H1 (cell line): ENCODE measurements around the gene DENND1A. TPM values are rescaled to one million over a fixed set of nuclear protein-coding genes. Genes with fewer than 3 reads are reported as not detected.

Experiments used
- BCL11A ChIP-seq, 2 experiments: IDR thresholded peaks; one replicate each; pipeline ENCODE4 v1.6.1; 2011; ENCODE audit warnings: low read depth in 2 of 2, low read length in 2 of 2, mild to moderate bottlenecking in 2 of 2
- POU5F1 ChIP-seq: IDR thresholded peaks from 2 replicates; pipeline ENCODE4 v1.6.1; 2011; ENCODE audit warnings: low read depth, mild to moderate bottlenecking, low read length, moderate library complexity
- RFX5 ChIP-seq: IDR thresholded peaks from 2 replicates; pipeline ENCODE4 v1.6.1; 2011; ENCODE audit warnings: low read depth, low read length, improper control_type of control experiment, borderline replicate concordance
- SIN3A ChIP-seq, 2 experiments: IDR thresholded peaks in 1 of 2; conservative IDR thresholded peaks in 1 of 2; 2 replicates each; pipeline ENCODE4 v1.6.1; 2011 to 2012; ENCODE audit warnings: low read length in 2 of 2, improper control_type of control experiment in 1 of 2, low read depth in 1 of 2, mild to moderate bottlenecking in 1 of 2
- SP2 ChIP-seq: IDR thresholded peaks from 2 replicates; pipeline ENCODE4 v1.6.1; 2012; ENCODE audit warnings: mild to moderate bottlenecking, low read length, inconsistent platforms
- SP4 ChIP-seq: IDR thresholded peaks from 2 replicates; pipeline ENCODE4 v1.6.1; 2012; ENCODE audit warnings: low read length, inconsistent platforms
- TAF1 ChIP-seq: IDR thresholded peaks from 2 replicates; pipeline ENCODE4 v1.6.1; 2011; ENCODE audit warnings: mild to moderate bottlenecking, low read depth, low read length
- TCF12 ChIP-seq: IDR thresholded peaks from 2 replicates; pipeline ENCODE4 v1.6.1; 2011; ENCODE audit warnings: low read depth, mild to moderate bottlenecking, low read length
- polyA plus RNA-seq, 7 experiments: library from polyadenylated mRNA; depleted of rRNA in 3 of 7; stranded (reverse) in 5 of 7; unstranded in 2 of 7; fragments of >200 nt in 5 of 7; fragments of 200-250 nt in 2 of 7; gene quantifications; 1 replicate in 5 of 7; 2 replicates in 1 of 7; 4 replicates in 1 of 7; pipeline versions ENCODE4 v1.2.1 to v1.2.3, GENCODE V29; 2011 to 2013; ENCODE audit warnings: missing spikeins in 2 of 7, mixed read lengths in 2 of 7
- total RNA-seq: library from RNA; stranded (reverse); fragmentation: NEBNext Ultra II Directional; extraction: Animal tissue kit (Norgen Biotek cat#: 25700); gene quantifications from 2 replicates; pipeline ENCODE4 v1.2.1, GENCODE V29; 2021
- TF ChIP-seq, protein P1 (sequence below): fragments of 300-600 bp; sonication (generic); IDR thresholded peaks from 2 replicates; pipeline ENCODE4 v1.7.1; 2012; ENCODE audit warnings: low read length, moderate library complexity, mild to moderate bottlenecking, inconsistent platforms; ENCODE audit not compliant: insufficient replicate concordance
- TF ChIP-seq, protein P2 (sequence below), 3 experiments: IDR thresholded peaks; 1 replicate in 2 of 3; 2 replicates in 1 of 3; pipeline versions ENCODE4 v1.5.1 to v1.6.1; 2011; ENCODE audit warnings: low read length in 3 of 3, mild to moderate bottlenecking in 3 of 3, inconsistent platforms in 2 of 3, low read depth in 1 of 3, moderate library complexity in 1 of 3; ENCODE audit not compliant: insufficient read depth in 1 of 3; ENCODE audit errors: control extremely low read depth in 1 of 3

The DENND1A gene
- total and polyA plus RNA-seq, 2 of the 8 experiments (the other 6 are each of a cell fraction or from before 2014, with no cell fraction given) = 24.1 to 26.4 TPM

DNA sequence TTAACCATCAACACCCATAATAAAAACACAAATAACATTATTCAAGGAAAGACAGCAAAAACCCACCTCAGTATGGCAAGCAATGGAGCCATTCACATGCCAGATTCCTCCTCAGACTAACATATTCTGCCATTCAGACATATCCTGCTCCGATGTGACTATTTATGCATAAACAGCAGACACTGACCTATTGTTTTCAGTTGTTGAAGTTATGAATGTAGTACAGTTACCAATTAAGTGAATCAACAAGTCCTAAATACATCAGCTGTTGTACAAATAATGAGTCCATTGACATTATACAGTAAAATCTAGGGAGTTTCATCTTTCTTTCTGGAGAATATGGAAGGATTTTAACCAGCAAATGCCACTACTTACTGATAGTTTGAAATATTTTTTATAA is 131.7 kb downstream of the DENND1A start (continued):
- TF ChIP-seq, protein P1, sequence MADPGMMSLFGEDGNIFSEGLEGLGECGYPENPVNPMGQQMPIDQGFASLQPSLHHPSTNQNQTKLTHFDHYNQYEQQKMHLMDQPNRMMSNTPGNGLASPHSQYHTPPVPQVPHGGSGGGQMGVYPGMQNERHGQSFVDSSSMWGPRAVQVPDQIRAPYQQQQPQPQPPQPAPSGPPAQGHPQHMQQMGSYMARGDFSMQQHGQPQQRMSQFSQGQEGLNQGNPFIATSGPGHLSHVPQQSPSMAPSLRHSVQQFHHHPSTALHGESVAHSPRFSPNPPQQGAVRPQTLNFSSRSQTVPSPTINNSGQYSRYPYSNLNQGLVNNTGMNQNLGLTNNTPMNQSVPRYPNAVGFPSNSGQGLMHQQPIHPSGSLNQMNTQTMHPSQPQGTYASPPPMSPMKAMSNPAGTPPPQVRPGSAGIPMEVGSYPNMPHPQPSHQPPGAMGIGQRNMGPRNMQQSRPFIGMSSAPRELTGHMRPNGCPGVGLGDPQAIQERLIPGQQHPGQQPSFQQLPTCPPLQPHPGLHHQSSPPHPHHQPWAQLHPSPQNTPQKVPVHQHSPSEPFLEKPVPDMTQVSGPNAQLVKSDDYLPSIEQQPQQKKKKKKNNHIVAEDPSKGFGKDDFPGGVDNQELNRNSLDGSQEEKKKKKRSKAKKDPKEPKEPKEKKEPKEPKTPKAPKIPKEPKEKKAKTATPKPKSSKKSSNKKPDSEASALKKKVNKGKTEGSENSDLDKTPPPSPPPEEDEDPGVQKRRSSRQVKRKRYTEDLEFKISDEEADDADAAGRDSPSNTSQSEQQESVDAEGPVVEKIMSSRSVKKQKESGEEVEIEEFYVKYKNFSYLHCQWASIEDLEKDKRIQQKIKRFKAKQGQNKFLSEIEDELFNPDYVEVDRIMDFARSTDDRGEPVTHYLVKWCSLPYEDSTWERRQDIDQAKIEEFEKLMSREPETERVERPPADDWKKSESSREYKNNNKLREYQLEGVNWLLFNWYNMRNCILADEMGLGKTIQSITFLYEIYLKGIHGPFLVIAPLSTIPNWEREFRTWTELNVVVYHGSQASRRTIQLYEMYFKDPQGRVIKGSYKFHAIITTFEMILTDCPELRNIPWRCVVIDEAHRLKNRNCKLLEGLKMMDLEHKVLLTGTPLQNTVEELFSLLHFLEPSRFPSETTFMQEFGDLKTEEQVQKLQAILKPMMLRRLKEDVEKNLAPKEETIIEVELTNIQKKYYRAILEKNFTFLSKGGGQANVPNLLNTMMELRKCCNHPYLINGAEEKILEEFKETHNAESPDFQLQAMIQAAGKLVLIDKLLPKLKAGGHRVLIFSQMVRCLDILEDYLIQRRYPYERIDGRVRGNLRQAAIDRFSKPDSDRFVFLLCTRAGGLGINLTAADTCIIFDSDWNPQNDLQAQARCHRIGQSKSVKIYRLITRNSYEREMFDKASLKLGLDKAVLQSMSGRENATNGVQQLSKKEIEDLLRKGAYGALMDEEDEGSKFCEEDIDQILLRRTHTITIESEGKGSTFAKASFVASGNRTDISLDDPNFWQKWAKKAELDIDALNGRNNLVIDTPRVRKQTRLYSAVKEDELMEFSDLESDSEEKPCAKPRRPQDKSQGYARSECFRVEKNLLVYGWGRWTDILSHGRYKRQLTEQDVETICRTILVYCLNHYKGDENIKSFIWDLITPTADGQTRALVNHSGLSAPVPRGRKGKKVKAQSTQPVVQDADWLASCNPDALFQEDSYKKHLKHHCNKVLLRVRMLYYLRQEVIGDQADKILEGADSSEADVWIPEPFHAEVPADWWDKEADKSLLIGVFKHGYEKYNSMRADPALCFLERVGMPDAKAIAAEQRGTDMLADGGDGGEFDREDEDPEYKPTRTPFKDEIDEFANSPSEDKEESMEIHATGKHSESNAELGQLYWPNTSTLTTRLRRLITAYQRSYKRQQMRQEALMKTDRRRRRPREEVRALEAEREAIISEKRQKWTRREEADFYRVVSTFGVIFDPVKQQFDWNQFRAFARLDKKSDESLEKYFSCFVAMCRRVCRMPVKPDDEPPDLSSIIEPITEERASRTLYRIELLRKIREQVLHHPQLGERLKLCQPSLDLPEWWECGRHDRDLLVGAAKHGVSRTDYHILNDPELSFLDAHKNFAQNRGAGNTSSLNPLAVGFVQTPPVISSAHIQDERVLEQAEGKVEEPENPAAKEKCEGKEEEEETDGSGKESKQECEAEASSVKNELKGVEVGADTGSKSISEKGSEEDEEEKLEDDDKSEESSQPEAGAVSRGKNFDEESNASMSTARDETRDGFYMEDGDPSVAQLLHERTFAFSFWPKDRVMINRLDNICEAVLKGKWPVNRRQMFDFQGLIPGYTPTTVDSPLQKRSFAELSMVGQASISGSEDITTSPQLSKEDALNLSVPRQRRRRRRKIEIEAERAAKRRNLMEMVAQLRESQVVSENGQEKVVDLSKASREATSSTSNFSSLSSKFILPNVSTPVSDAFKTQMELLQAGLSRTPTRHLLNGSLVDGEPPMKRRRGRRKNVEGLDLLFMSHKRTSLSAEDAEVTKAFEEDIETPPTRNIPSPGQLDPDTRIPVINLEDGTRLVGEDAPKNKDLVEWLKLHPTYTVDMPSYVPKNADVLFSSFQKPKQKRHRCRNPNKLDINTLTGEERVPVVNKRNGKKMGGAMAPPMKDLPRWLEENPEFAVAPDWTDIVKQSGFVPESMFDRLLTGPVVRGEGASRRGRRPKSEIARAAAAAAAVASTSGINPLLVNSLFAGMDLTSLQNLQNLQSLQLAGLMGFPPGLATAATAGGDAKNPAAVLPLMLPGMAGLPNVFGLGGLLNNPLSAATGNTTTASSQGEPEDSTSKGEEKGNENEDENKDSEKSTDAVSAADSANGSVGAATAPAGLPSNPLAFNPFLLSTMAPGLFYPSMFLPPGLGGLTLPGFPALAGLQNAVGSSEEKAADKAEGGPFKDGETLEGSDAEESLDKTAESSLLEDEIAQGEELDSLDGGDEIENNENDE = no peak
- TF ChIP-seq SIN3A (conservative IDR thresholded peaks at IDR 0.05 in 1 of 2, IDR thresholded peaks at IDR 0.05 in 1 of 2; ENCODE audit: low read depth in 1 of 2, low read length in 2 of 2) (no peak), SP2 (no peak), BCL11A (IDR thresholded peaks at IDR 0.05; ENCODE audit: low read depth in 2 of 2, low read length in 2 of 2) (no peak), SP4 (no peak), TAF1 (no peak), RFX5 (no peak), TCF12 (no peak), POU5F1 (no peak)
- TF ChIP-seq, protein P2, sequence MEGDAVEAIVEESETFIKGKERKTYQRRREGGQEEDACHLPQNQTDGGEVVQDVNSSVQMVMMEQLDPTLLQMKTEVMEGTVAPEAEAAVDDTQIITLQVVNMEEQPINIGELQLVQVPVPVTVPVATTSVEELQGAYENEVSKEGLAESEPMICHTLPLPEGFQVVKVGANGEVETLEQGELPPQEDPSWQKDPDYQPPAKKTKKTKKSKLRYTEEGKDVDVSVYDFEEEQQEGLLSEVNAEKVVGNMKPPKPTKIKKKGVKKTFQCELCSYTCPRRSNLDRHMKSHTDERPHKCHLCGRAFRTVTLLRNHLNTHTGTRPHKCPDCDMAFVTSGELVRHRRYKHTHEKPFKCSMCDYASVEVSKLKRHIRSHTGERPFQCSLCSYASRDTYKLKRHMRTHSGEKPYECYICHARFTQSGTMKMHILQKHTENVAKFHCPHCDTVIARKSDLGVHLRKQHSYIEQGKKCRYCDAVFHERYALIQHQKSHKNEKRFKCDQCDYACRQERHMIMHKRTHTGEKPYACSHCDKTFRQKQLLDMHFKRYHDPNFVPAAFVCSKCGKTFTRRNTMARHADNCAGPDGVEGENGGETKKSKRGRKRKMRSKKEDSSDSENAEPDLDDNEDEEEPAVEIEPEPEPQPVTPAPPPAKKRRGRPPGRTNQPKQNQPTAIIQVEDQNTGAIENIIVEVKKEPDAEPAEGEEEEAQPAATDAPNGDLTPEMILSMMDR (IDR thresholded peaks at IDR 0.05; ENCODE audit: control extremely low read depth in 1 of 3, insufficient read depth in 1 of 3, low read depth in 1 of 3, low read length in 3 of 3) = no peak
